ENCODE results near the gene FAM110A.

- TF ChIP-seq SP2 (IDR thresholded peaks at IDR 0.05; ENCODE audit: low read length) (no peak), CTCF (IDR thresholded peaks at IDR 0.05; ENCODE audit: control extremely low read depth in 1 of 3, insufficient read depth in 1 of 3, low read depth in 1 of 3, low read length in 3 of 3) (peak in 1 of 3 experiments; percentile 21; a peak in 1 of 4 replicates), YY1 (IDR thresholded peaks at IDR 0.05; ENCODE audit: low read depth, low read length) (no peak; the same call in 1 of the 2 replicates), RFX5 (IDR thresholded peaks at IDR 0.05; ENCODE audit: borderline replicate concordance, low read depth, low read length) (no peak), HDAC6 (IDR thresholded peaks at IDR 0.05; ENCODE audit: low read depth, low read length) (no peak), ZNF274 (IDR thresholded peaks at IDR 0.05; ENCODE audit: borderline replicate concordance, extremely low read depth, low read length) (no peak), SIN3A (conservative IDR thresholded peaks at IDR 0.05 in 1 of 2, IDR thresholded peaks at IDR 0.05 in 1 of 2; ENCODE audit: low read depth in 1 of 2, low read length in 2 of 2) (no peak), EZH2 (IDR thresholded peaks at IDR 0.05; ENCODE audit: low read depth, low read length, severe bottlenecking) (no peak), CHD2 (IDR thresholded peaks at IDR 0.05; ENCODE audit: low read length) (no peak), POLR2AphosphoS5 (IDR thresholded peaks at IDR 0.05; ENCODE audit: low read depth, low read length) (no peak), POLR2A (IDR thresholded peaks at IDR 0.05; ENCODE audit: control extremely low read depth in 1 of 2, low read depth in 2 of 2, low read length in 2 of 2) (no peak), KDM1A (IDR thresholded peaks at IDR 0.05; ENCODE audit: borderline replicate concordance, low read length) (no peak), RAD21 (IDR thresholded peaks at IDR 0.05 in 1 of 2, conservative IDR thresholded peaks at IDR 0.05 in 1 of 2; ENCODE audit: low read depth in 2 of 2, low read length in 2 of 2) (peak in 1 of 2 experiments; percentile 1; a peak in 1 of 4 replicates)
These were observed 8.3 kb downstream of the FAM110A start for GRCh38 chr20:841568-842546.
